Subcutaneous abdominal adipose tissue (tissue), 5 donors: Measurements from ENCODE around the gene USP12.

Source experiments
- H3K27ac ChIP-seq: one replicate; pipeline ENCODE4 v1.7.0; 2013; ENCODE audit warnings: low read depth, mild to moderate bottlenecking, inconsistent platforms, low read length, moderate library complexity
- H3K27me3 ChIP-seq, 5 donors: one replicate each; pipeline ENCODE4 v1.7.0; 2013; ENCODE audit warnings: low read length in 5 of 5, inconsistent platforms in 1 of 5; ENCODE audit not compliant: control insufficient read depth in 5 of 5, insufficient read depth in 4 of 5
- H3K36me3 ChIP-seq, 5 donors: one replicate each; pipeline ENCODE4 v1.7.0; 2013; ENCODE audit warnings: low read length in 5 of 5; ENCODE audit not compliant: control insufficient read depth in 5 of 5, insufficient read depth in 5 of 5
- H3K4me1 ChIP-seq, 5 donors: one replicate each; pipeline ENCODE4 v1.7.0; 2013; ENCODE audit warnings: low read length in 5 of 5, mild to moderate bottlenecking in 3 of 5, moderate library complexity in 1 of 5; ENCODE audit not compliant: control insufficient read depth in 5 of 5, insufficient read depth in 5 of 5
- H3K4me3 ChIP-seq, 5 donors: one replicate each; pipeline ENCODE4 v1.7.0; 2013; ENCODE audit warnings: low read length in 5 of 5, low read depth in 1 of 5
- H3K9ac ChIP-seq, 5 donors: one replicate each; pipeline ENCODE4 v1.7.0; 2013; ENCODE audit warnings: low read length in 5 of 5, mild to moderate bottlenecking in 4 of 5, moderate library complexity in 3 of 5
- H3K9me3 ChIP-seq, 5 donors: one replicate each; pipeline ENCODE4 v1.7.0; 2013; ENCODE audit warnings: low read length in 5 of 5; ENCODE audit not compliant: control insufficient read depth in 5 of 5
- donor health status: healthy.
- donor health status: healthy.
- donor health status: healthy.
- donor health status: healthy.
- donor health status: healthy.

Gene USP12

GRCh38 chr13:27188239-27188638 lies 16.6 kb upstream of the USP12 start:
- H3K4me1 ChIP-seq, result peaks cover 0 to 4% (median 0%) of the 10 kb centered on the region in 5 donors
- H3K27ac ChIP-seq, result no peak overlapping the region
- H3K36me3 ChIP-seq, result no peaks in the 10 kb centered on the region
- no peak overlapping the region for H3K4me3 ChIP-seq
- H3K9me3 ChIP-seq, result no peaks in the 10 kb centered on the region
- no peaks in the 10 kb centered on the region for H3K27me3 ChIP-seq
- no peak overlapping the region for H3K9ac ChIP-seq

GRCh38 chr13:27186295-27186694 lies 14.7 kb upstream of the USP12 start:
- Histone ChIP-seq H3K4me1 (peaks cover 0 to 11% (median 5%) of the 10 kb centered on the region in 5 donors), H3K27ac (no peak overlapping the region), H3K9me3 (peaks cover 0 to 3% (median 0%) of the 10 kb centered on the region in 5 donors), H3K27me3 (peaks cover 0 to 3% (median 0%) of the 10 kb centered on the region in 5 donors), H3K9ac (no peak overlapping the region), H3K4me3 (no peak overlapping the region), H3K36me3 (no peaks in the 10 kb centered on the region)

GRCh38 chr13:27183561-27184147 lies 12.0 kb upstream of the USP12 start:
- Histone ChIP-seq H3K4me3 (no peak overlapping the region), H3K4me1 (peaks cover 0 to 11% (median 5%) of the 10 kb centered on the region in 5 donors), H3K36me3 (no peaks in the 10 kb centered on the region), H3K27ac (peak overlapping the region; percentile 6), H3K9ac (no peak overlapping the region), H3K27me3 (peaks cover 0 to 3% (median 0%) of the 10 kb centered on the region in 5 donors), H3K9me3 (peaks cover 0 to 3% (median 0%) of the 10 kb centered on the region in 5 donors)

- Histone ChIP-seq H3K9ac (peak overlapping the region in 1 of 5 donors; percentile 28), H3K36me3 (no peaks in the 10 kb centered on the region), H3K9me3 (peaks cover 0 to 3% (median 0%) of the 10 kb centered on the region in 5 donors), H3K27ac (peak overlapping the region; percentile 6), H3K4me3 (peak overlapping the region in 3 of 5 donors; percentile 16 to 36 (median 29)), H3K27me3 (peaks cover 0 to 3% (median 0%) of the 10 kb centered on the region in 5 donors), H3K4me1 (peaks cover 0 to 11% (median 5%) of the 10 kb centered on the region in 5 donors)
Observed at GRCh38 chr13:27182844-27183497, 11.4 kb upstream of the USP12 start.

- peaks cover 0 to 3% (median 0%) of the 10 kb centered on the region in 5 donors for H3K9me3 ChIP-seq
- no peak overlapping the region for H3K4me3 ChIP-seq
Observed at GRCh38 chr13:27182054-27182453, 10.4 kb upstream of the USP12 start.

GRCh38 chr13:27177852-27178251 lies 6.2 kb upstream of the USP12 start:
- H3K27me3 ChIP-seq, result peaks cover 0 to 3% (median 0%) of the 10 kb centered on the region in 5 donors
- H3K9me3 ChIP-seq, result peaks cover 0 to 3% (median 0%) of the 10 kb centered on the region in 5 donors
- no peaks in the 10 kb centered on the region for H3K36me3 ChIP-seq
- H3K4me3 ChIP-seq, result no peak overlapping the region
- no peak overlapping the region for H3K27ac ChIP-seq
- no peak overlapping the region for H3K9ac ChIP-seq
- H3K4me1 ChIP-seq, result peaks cover under 1 to 7% (median 4%) of the 10 kb centered on the region in 5 donors

More at GRCh38 chr13:27182054-27182453, 10.4 kb upstream of the USP12 start:
- H3K27ac ChIP-seq, result no peak overlapping the region
- no peaks in the 10 kb centered on the region for H3K36me3 ChIP-seq
- peaks cover 0 to 3% (median 0%) of the 10 kb centered on the region in 5 donors for H3K27me3 ChIP-seq
- H3K9ac ChIP-seq, result no peak overlapping the region
- H3K4me1 ChIP-seq, result peaks cover 0 to 12% (median 5%) of the 10 kb centered on the region in 5 donors

GRCh38 chr13:27176470-27177410 lies 5.1 kb upstream of the USP12 start:
- Histone ChIP-seq H3K4me1 (peaks cover 0 to 10% (median 4%) of the 10 kb centered on the region in 5 donors), H3K4me3 (no peak overlapping the region), H3K9ac (peak overlapping the region in 1 of 5 donors; percentile 4), H3K27ac (no peak overlapping the region), H3K27me3 (no peaks in the 10 kb centered on the region), H3K36me3 (no peaks in the 10 kb centered on the region), H3K9me3 (no peaks in the 10 kb centered on the region)

- Histone ChIP-seq H3K4me1 (peaks cover 0 to 19% (median 12%) of the 10 kb centered on the region in 5 donors), H3K4me3 (no peak overlapping the region), H3K27ac (no peak overlapping the region), H3K9ac (no peak overlapping the region), H3K27me3 (no peaks in the 10 kb centered on the region), H3K36me3 (no peaks in the 10 kb centered on the region), H3K9me3 (no peaks in the 10 kb centered on the region)
Observed at GRCh38 chr13:27174766-27175455, 3.3 kb upstream of the USP12 start.

GRCh38 chr13:27172495-27172842 lies 858 bp upstream of the USP12 start:
- Histone ChIP-seq H3K4me3 (peak overlapping the region; percentile 68 to 84 (median 79)), H3K36me3 (no peaks in the 10 kb centered on the region), H3K27ac (peak overlapping the region; percentile 95), H3K27me3 (no peaks in the 10 kb centered on the region), H3K9ac (peak overlapping the region in 4 of 5 donors; percentile 64 to 89 (median 82)), H3K4me1 (peaks cover 4 to 42% (median 33%) of the 10 kb centered on the region in 5 donors), H3K9me3 (no peaks in the 10 kb centered on the region)
